UCSD-AML1 (cell line): Measurements from ENCODE around the gene CTRB1.

Experiments used
- DNase-seq: peaks from one replicate; lab custom pipeline; 2025; ENCODE audit not compliant: unreplicated experiment; lab: John Stamatoyannopoulos, UW

The CTRB1 gene

DNA sequence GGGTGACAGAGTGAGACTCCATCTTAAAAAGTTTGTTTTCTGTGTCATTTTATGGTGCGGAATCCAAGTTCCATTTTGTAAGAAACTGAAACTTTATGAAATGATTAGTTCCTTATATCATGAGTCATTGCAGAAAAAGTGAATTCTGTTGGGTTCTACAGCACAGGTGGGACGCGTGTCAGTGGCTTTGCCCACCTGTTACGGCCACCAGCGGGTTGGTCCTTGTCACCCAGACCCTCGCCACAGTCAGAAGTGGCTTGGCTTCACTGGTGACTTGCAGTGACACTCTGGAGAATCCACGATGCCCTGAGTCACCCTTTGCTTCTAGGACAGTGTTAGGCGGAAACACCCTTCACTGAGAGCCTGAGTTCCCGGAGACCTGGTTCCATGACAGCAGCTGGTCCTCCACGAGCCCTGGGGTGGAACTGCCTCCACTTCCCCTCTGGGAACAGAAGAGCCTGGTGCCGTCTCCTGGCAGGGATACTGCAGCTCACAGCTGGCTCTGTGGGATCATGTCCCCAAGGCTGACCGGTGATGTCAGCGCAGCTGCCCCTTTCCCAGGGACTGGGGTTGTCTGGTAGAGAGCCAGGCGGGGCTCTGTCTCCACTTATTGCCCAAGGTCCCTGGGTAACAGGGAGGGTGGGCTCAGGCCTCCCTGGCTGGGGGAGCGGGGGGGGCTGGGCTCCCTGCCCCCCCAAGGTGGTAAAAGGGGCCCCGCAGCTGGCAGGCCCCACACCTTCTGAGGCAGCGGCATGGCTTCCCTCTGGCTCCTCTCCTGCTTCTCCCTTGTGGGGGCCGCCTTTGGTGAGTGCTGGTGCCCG is at the start of gene CTRB1:
TSS of gene CTRB1 (plus strand) at position 733 of the 821 bp plus-strand sequence. CDS start at position 753, 20 bp downstream.
- DNase-seq, result no peak

GRCh38 chr16:75169899-75170405 is 48.8 kb upstream of the CTRB1 start:
- DNase-seq, result no peak

DNA sequence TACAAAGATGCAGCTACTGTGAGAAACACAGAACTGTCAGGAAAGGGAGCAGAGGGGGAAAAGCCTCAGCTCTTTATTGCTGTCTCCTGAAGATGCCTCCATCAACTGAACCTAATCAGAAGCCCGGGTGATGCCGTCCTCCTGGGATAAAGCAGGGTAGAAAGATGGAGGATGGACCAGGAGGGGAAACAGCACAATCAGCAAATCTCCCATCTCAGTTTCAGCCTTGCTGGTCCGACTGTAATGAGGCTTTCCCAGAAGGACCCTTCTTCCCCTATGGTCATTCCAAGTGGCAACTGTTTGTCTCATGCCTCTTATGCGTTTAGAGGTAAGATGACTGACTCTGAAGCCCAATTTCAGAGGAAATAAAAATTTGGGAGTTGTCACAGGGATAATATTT is 46.2 kb upstream of the CTRB1 start:
- DNase-seq, result no peak

DNA sequence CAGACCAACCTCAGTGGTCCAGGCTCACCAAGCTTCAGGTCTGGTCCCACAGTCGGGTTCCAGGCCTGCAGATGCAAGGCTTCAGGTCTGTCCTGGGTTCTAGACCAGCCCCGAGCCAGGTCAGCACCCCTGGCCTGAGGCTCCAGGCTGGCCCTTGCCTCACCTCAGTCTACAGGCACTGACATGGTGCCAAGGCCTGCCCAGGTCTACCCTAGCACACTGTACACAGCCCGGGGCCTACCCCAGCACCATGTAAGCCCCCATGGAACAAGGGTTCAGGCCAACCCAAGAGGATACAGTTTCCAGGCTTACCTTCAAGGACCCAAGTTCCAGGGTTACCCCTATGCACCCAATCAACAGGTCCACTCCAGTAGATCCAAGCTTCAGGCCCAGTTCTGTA is 43.7 kb upstream of the CTRB1 start:
- DNase-seq, result no peak

GRCh38 chr16:75176926-75177325 is 41.9 kb upstream of the CTRB1 start:
- DNase-seq, result no peak

DNA sequence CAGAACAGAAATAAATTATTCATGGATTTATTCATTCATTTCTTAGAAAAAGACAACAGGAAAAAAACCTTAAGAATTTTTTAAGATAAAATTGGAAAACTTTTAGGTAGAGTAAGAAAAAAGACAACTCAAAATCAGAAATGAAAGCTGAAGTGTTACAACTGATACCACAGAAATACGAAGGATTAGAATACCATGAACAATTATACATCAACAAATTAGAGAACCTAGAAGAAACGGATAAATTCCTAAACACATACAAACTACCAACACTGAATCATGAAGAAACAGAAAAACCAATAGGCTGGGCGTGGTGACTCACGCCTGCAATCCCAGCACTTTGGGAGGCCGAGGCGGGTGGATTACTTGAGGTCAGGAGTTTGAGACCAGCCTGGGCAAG is 39.6 kb upstream of the CTRB1 start:
- no peak for DNase-seq

DNA sequence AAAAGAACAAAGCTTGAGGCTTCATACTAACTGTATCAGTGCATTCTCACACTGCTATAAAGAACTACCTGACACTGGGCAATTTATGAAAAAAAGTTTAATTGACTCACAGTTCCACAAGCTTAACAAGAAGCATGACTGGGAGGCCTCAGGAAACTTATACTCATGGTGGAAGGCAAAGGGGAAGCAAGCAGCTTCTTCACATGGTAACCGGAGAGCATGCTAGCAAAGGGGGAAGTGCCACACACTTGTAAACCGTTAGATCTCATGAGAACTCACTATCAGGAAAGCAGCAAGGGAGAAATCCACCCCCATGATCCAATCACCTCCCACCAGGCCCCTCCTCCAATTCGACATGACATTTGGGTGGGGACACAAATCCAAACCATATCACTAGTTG is 37.2 kb upstream of the CTRB1 start:
- no peak for DNase-seq

DNA sequence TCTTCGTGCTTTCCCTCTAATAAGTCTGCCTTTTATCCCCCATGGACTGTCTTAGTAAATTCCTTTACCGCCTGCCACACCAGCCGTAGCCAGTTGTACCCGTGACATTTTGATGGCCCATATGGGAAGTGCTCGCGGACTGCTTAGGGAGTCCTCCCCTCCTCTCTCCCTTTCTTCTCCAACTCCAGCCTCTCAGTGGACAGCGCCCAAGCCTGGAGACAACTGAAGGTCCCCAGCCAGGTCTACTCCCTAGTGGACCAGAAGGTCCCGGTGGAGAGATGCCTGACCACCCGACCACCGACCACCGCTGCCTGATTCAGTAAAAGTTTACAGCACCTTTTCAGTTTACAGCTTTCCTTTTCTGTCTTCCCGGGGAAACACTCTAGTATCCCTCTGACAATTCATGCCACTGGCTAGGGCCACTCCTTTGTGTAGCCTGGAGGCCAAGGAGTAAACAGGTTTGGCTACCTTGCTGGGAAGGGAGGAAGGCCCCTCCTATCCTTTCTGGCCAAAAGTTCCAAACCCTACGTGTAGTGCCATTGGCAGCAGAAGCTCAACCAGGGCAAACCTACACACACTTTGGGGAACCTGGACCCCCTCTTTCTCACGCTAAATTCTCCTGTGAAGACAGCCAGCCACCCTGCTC is 29.8 kb upstream of the CTRB1 start:
- no peak for DNase-seq

DNA sequence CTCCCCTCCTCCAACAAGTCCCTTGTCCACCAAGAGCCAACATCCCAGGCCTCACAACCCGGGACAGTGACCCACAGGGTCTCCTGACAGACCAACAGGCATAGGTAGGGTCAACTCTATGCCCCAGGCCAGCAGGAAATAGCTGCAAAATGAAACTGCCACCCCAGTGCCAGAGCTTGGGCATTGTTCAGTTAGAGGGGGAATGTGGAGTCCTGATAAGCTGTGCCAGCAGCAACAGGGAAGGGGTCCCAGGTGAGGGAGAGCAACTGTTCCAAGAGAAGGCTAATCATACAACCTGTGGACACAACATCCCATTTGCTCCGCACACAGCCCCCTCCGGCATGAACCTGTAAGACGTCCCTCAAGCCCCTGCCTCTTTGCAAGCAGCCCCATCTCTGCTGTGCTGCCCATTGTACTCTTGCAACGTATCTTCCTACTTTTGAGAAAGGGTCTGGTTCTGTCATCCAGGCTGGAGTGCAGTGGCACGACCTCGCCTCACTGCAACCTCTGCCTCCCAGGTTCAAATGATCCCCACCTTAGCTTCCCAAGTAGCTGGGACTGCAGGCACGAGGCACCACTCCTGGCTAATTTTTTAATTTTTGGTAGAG is 29.0 kb upstream of the CTRB1 start:
- no peak for DNase-seq

GRCh38 chr16:75192606-75193264 is 26.1 kb upstream of the CTRB1 start:
- DNase-seq, result no peak

DNA sequence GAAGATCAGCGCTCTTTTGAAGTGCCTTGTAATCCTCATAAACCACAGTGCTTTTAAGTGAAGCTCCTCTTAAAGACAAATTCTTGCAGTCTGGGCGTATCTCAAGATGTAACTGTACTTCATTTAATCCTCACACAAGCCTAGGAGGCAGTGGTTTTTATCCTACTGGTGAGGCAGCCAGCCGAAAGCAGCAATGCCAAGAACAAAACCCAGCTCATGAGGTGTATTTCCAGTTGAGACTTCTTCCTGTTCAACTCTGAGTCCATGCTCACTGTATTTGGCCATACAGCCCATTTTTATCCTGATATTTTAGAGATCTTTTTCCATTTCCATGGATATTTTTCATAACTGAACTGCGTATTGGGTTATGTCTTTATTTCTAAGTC is 25.5 kb upstream of the CTRB1 start:
- DNase-seq, result no peak

- DNase-seq, result no peak
These were observed 24.9 kb upstream of the CTRB1 start for GRCh38 chr16:75193730-75194444.

- no peak for DNase-seq
These were observed 22.7 kb upstream of the CTRB1 start for GRCh38 chr16:75195811-75196790.

DNA sequence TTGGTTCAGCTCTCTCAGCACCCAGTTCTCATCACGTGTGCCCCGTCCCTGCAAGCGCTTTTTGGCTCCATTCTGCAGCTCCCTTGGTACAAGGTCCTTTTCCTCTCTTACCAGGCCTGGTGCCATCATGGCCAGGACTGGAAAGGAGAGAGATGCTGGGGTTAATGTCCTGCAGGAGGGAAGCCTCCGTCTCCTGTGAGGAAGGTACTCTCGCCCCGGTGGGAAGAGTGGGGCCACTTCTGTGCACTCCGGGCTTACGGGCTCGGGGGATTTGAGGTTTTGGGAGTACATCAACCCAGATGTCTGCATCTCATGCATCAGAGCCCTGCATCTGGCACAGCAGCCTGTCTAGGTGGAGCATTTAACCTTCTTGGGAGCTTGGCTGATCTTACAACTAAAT is 22.0 kb upstream of the CTRB1 start:
- no peak for DNase-seq

DNA sequence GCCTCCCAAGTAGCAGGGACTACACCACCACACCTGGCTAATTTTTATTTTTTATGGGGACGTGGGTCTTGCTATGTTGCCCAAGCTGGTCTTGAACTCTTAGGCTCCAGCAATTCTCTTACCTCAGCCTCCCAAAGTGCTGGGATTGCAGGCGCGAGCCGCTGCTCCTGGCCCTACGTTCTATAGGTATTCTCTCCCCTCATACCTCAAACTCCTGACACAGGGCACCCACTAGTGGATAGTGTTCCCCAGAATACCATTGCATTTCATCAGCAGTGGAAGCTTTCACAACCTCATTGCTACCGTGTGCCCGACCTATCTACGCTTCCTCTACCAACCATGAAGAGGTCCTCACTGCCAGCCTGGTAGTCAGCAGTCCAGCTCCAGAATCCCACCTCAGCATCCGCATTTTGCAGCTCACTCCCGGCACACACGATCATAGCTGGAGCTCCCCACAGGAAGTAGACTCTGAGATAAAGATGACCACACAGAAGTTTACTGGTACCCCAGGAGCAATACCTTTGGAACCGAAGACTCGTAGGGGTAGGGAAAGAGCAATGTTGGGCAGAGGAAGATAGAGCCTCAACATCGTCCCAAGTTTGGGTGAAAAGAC is 21.2 kb upstream of the CTRB1 start:
- no peak for DNase-seq

DNA sequence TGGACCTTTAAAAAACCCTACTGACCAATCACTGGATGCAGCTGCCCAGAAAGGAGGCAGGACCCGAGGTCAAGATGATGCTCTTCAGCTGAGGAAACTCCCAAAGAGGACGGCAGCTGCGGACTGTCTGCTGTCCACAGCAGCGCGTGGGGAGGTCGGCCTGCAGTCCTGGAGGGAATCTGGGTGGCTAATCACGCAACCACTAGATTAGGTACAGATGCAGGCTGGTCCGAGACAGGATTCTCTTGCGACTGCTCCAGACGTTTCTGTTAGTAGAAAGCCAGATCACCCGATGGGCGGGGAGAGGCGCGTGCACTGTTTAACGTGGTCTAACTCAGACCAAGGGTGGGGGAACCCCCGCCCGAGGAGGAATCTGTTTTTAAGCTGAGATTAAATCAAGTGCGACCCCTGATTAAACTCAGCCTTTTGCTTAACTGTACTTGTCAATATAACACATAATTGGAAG is 20.6 kb upstream of the CTRB1 start:
- no peak for DNase-seq

- no peak for DNase-seq
These were observed 16.7 kb upstream of the CTRB1 start for GRCh38 chr16:75202069-75202590.

DNA sequence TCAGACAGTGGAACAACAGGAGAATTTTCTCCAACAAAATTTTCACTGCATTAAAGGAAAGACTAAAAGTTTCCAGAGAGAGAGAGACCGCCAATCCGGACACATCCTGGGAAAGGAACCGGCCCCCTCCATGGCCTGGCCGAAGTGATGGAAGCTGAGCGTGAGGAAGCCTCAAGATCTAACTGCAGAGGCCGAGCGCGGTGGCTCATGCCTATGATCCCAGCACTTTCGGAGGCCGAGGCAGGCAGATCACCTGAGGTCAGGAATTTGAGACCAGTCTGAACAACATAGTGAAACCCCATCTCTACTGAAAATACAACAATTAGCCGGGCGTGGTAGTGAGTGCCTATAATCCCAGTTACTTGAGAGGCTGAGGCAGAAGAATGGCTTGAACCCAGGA is 15.7 kb upstream of the CTRB1 start:
- no peak for DNase-seq
